Panc1 (cell line): ENCODE data around the gene DNAH12. TPM values are rescaled to one million over a fixed set of nuclear protein-coding genes. Genes with fewer than 3 reads are reported as not detected.

Source experiments
- ATAC-seq: fragments of 200-7000 bp; cut with Tn5 transposase; 2 replicates; pipeline ENCODE4 v1.9.1; 2020; ENCODE audit warnings: mild to moderate bottlenecking, moderate library complexity
- Bru-seq: library from RNA; stranded (reverse); fragments of 400-500 nt; gene quantifications from one replicate; lab custom pipeline; 2021; lab: Mats Ljungman, UMichigan
- BruChase-seq, 2 experiments: library from RNA; stranded (reverse); fragments of 400-500 nt; gene quantifications; one replicate each; lab custom pipeline; 2021; lab: Mats Ljungman, UMichigan
- BruUV-seq: library from RNA; stranded (reverse); fragments of 400-500 nt; replicated peaks from 2 replicates; lab custom pipeline; 2021; lab: Mats Ljungman, UMichigan
- CTCF ChIA-PET: fragments of 300-600 bp; sonication (Branson Sonifier 250); formaldehyde crosslinking; loops from one replicate; lab custom pipeline; 2022; ENCODE audit warnings: antibody characterized with exemption; lab: Charles Lee
- POLR2A ChIA-PET: fragments of 300-600 bp; sonication (Branson Sonifier 250); formaldehyde crosslinking; loops from one replicate; lab custom pipeline; 2022; ENCODE audit warnings: antibody characterized with exemption; lab: Charles Lee
- DNase-seq: peaks from one replicate; pipeline ENCODE4 v3.0.0-alpha.2; 2010; ENCODE audit warnings: low read depth, low spot score
- H3K27ac ChIP-seq: 2 replicates; pipeline ENCODE4 v1.5.1; 2011; ENCODE audit warnings: mild to moderate bottlenecking, low read length, inconsistent platforms
- H3K27me3 ChIP-seq: fragments of 200-500 bp; sonication (Bioruptor generic); 2 replicates; pipeline ENCODE4 v1.6.0; 2014; ENCODE audit warnings: low read length, inconsistent platforms; ENCODE audit not compliant: control insufficient read depth, insufficient read depth
- H3K36me3 ChIP-seq: fragments of 200-500 bp; sonication (Bioruptor generic); 2 replicates; pipeline ENCODE4 v1.5.1; 2014; ENCODE audit warnings: inconsistent platforms, mild to moderate bottlenecking, low read length, moderate library complexity; ENCODE audit not compliant: control insufficient read depth, insufficient read depth
- H3K4me1 ChIP-seq: 2 replicates; pipeline ENCODE4 v1.5.1; 2011; ENCODE audit warnings: inconsistent platforms, mild to moderate bottlenecking, low read length, moderate library complexity; ENCODE audit not compliant: control insufficient read depth, insufficient read depth
- H3K4me3 ChIP-seq, 2 experiments: 2 replicates each; pipeline ENCODE4 v1.5.1; 2011 to 2012; ENCODE audit warnings: low read depth in 2 of 2, low read length in 2 of 2, mild to moderate bottlenecking in 2 of 2, inconsistent platforms in 1 of 2, moderate library complexity in 1 of 2
- H3K9me3 ChIP-seq: fragments of 200-500 bp; sonication (Bioruptor generic); 2 replicates; pipeline ENCODE4 v1.5.1; 2014; ENCODE audit warnings: low read depth, mild to moderate bottlenecking, inconsistent platforms, low read length, moderate library complexity; ENCODE audit not compliant: control insufficient read depth, insufficient read depth
- CTCF ChIP-seq: fragments of 450-650 bp; IDR thresholded peaks from 2 replicates; pipeline ENCODE4 v1.5.1; 2017; ENCODE audit warnings: mild to moderate bottlenecking
- POLR2AphosphoS5 ChIP-seq: IDR thresholded peaks from 2 replicates; pipeline ENCODE4 v1.6.1; 2012; ENCODE audit warnings: mild to moderate bottlenecking, low read depth, low read length, moderate library complexity
- SIN3A ChIP-seq: IDR thresholded peaks from 2 replicates; pipeline ENCODE4 v1.6.1; 2012; ENCODE audit warnings: low read depth, mild to moderate bottlenecking, low read length, moderate library complexity, borderline replicate concordance; ENCODE audit not compliant: insufficient read depth
- TCF7L2 ChIP-seq: IDR thresholded peaks from 2 replicates; pipeline ENCODE4 v1.6.1; 2011; ENCODE audit warnings: mild to moderate bottlenecking, low read depth, low read length, inconsistent platforms
- in situ Hi-C: cut with HindIII; loops from 2 replicates; pipeline ENCODE4 v1.10.0; 2016; ENCODE audit warnings: low sequenced_read_pairs, low pct_unique_long_range_greater_than_20kb
- intact Hi-C: fragments of 100-400 bp; cut with micrococcal nuclease; formaldehyde crosslinking; loops from one replicate; pipeline ENCODE4 v1.10.0; 2022; ENCODE audit not compliant: unreplicated experiment
- long read RNA-seq: library from polyadenylated mRNA; unstranded; transcript quantifications from one replicate; pipeline ENCODE4 v2.0.0, GENCODE V29; 2021; ENCODE audit not compliant: unreplicated experiment
- polyA plus RNA-seq: library from polyadenylated mRNA; unstranded; fragments of >200 nt; gene quantifications from one replicate; pipeline ENCODE4 v1.2.1, GENCODE V29; 2012; ENCODE audit warnings: missing spikeins; ENCODE audit not compliant: insufficient read length
- total RNA-seq: library from RNA; stranded (reverse); gene quantifications from one replicate; pipeline ENCODE4 v1.2.1, GENCODE V29; 2021; ENCODE audit not compliant: unreplicated experiment
- TF ChIP-seq, protein P1 (sequence below), 2 experiments: IDR thresholded peaks; 2 replicates each; pipeline ENCODE4 v1.6.1; 2011 to 2012; ENCODE audit warnings: low read depth in 2 of 2, control low read depth in 1 of 2, low read length in 1 of 2, mild to moderate bottlenecking in 1 of 2, moderate library complexity in 1 of 2; ENCODE audit not compliant: insufficient read depth in 1 of 2

DNAH12 gene
- total RNA-seq (0.21 TPM), Bru-seq, nascent RNA (percentile 17 among the genes with signal in this experiment), BruChase-seq, experiment 1, labeled RNA remaining after a 2-hour chase (percentile 21 among the genes with signal in this experiment), BruChase-seq, experiment 2, labeled RNA remaining after a 6-hour chase (percentile 20 among the genes with signal in this experiment)
- not detected for polyA plus RNA-seq
- long read RNA-seq: 0 reads

DNA sequence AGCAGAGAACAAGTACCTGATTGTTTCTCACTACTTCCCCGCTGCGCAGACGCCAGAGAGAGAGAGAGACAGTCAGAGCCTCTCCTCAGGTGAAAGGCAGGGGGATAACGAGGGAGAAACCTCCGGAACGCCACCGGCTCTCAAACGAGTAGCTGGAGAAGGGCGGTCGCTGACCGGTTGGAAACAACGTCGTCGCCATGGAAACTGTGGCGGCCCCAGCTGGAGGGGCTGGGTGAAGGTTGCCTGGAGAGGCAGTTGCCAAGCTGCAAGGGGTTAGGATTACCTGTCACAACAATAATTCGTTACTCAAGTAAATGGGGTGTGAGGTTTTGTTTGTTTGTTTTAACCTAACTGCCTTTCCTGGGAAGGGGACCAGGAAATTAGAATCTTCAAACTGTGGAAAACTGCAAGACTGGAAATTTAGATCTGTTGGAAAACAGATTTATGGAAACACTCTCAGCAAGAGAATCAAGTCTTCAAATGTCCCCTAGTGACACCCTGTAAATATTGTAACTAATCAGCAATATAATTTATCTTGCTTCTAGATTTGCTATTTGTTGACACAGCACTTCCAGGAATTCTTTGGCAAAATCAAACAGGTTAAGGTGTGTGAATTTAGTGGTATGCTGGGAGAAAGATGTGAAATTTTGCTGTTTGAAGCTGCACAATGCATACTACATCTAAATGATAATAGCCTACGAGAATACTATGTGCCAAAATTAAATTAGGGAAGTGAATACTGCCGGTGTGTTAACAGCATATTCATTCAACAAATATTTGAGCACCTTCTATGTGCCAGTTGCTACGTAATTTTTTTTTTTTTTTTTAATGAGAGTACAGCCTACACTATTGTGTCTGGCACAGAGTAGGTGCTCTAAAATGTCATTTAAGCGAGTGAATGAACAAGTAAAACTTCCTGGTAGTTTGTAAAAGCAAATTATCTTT is at the start of gene DNAH12:
DNAH12 (minus strand) TSS at position 164 of the 945 bp plus-strand sequence. CDS start 1,474 bp downstream, outside the sequence.
- CTCF ChIA-PET: no interaction called here
- ATAC-seq (peak; percentile 88), DNase-seq (no peak)
- no peaks in the 10 kb centered on the region for H3K36me3 ChIP-seq
- POLR2A ChIA-PET: interaction anchor here (0.7 kb wide), 1 partner anchor 47 kb away, joined by 3 read pairs; no protein-coding TSS in a partner anchor
- H3K9me3 ChIP-seq: no peaks in the 10 kb centered on the region
- H3K27me3 ChIP-seq: no peaks in the 10 kb centered on the region
- peaks cover 10% of the 10 kb centered on the region for H3K4me1 ChIP-seq
- in situ Hi-C loops: no loop called here
- H3K4me3 ChIP-seq: peak within 1 kb of the TSS; percentile 36 to 62
- intact Hi-C loops: no loop called here
- peak within 1 kb of the TSS; percentile 79 for H3K27ac ChIP-seq
- BruUV-seq: no TSS peak
- TF ChIP-seq, protein P1, sequence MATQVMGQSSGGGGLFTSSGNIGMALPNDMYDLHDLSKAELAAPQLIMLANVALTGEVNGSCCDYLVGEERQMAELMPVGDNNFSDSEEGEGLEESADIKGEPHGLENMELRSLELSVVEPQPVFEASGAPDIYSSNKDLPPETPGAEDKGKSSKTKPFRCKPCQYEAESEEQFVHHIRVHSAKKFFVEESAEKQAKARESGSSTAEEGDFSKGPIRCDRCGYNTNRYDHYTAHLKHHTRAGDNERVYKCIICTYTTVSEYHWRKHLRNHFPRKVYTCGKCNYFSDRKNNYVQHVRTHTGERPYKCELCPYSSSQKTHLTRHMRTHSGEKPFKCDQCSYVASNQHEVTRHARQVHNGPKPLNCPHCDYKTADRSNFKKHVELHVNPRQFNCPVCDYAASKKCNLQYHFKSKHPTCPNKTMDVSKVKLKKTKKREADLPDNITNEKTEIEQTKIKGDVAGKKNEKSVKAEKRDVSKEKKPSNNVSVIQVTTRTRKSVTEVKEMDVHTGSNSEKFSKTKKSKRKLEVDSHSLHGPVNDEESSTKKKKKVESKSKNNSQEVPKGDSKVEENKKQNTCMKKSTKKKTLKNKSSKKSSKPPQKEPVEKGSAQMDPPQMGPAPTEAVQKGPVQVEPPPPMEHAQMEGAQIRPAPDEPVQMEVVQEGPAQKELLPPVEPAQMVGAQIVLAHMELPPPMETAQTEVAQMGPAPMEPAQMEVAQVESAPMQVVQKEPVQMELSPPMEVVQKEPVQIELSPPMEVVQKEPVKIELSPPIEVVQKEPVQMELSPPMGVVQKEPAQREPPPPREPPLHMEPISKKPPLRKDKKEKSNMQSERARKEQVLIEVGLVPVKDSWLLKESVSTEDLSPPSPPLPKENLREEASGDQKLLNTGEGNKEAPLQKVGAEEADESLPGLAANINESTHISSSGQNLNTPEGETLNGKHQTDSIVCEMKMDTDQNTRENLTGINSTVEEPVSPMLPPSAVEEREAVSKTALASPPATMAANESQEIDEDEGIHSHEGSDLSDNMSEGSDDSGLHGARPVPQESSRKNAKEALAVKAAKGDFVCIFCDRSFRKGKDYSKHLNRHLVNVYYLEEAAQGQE (IDR thresholded peaks at IDR 0.05; ENCODE audit: insufficient read depth in 1 of 2, low read depth in 2 of 2, low read length in 1 of 2): no peak
- TF ChIP-seq POLR2AphosphoS5 (no peak), SIN3A (no peak), TCF7L2 (no peak), CTCF (no peak)

- in situ Hi-C loops (no loop called here), intact Hi-C loops (no loop called here)
- no peak for DNase-seq
- BruUV-seq: no TSS peak
- peaks cover 9% of the 10 kb centered on the region; the same call in 1 of the 2 replicates for H3K4me1 ChIP-seq
- H3K27ac ChIP-seq: no peak overlapping the region
- peaks cover 10% of the 10 kb centered on the region for H3K36me3 ChIP-seq
- ChIA-PET POLR2A (no interaction called here), CTCF (no interaction called here)
- H3K9me3 ChIP-seq: no peaks in the 10 kb centered on the region
- no peak for ATAC-seq
- no peak overlapping the region for H3K4me3 ChIP-seq
- TF ChIP-seq TCF7L2: no peak
- no peak for TF ChIP-seq CTCF
- TF ChIP-seq SIN3A: no peak
- H3K27me3 ChIP-seq: no peaks in the 10 kb centered on the region
Measured at GRCh38 chr3:57592306-57592705, 48.2 kb upstream of the DNAH12 start.
